AG04450 (cell line): ENCODE measurements around the gene RADIL. TPM values are rescaled to one million over a fixed set of nuclear protein-coding genes. Genes with fewer than 3 reads are reported as not detected.

Experiments used
- CTCF ChIA-PET: fragments of 300-600, 350-600 bp; formaldehyde crosslinking; extraction: SDS; loops from one replicate; lab custom pipeline; 2022; ENCODE audit warnings: antibody characterized with exemption, inconsistent platforms; lab: Charles Lee
- POLR2A ChIA-PET: fragments of 350-600 bp; formaldehyde crosslinking; extraction: SDS; loops from one replicate; lab custom pipeline; 2021; ENCODE audit warnings: antibody characterized with exemption, inconsistent platforms; lab: Yijun Ruan, JAX
- DNase-seq: peaks from one replicate; pipeline ENCODE4 v3.0.0-alpha.2; 2011; ENCODE audit warnings: low read depth, low spot score
- H3K27ac ChIP-seq: one replicate; pipeline ENCODE4 v1.5.1; 2012; ENCODE audit warnings: low read depth, low read length, control low read depth
- H3K27me3 ChIP-seq: one replicate; pipeline ENCODE4 v1.6.0; 2012; ENCODE audit warnings: low read length; ENCODE audit not compliant: control insufficient read depth, insufficient read depth
- H3K4me3 ChIP-seq: 2 replicates; pipeline ENCODE4 v1.5.1; 2011; ENCODE audit warnings: mild to moderate bottlenecking, low read depth, low read length, control low read depth
- H3K9me3 ChIP-seq: 2 replicates; pipeline ENCODE4 v1.5.1; 2012; ENCODE audit warnings: low read length; ENCODE audit not compliant: control insufficient read depth, insufficient read depth
- polyA minus RNA-seq: library from RNA; depleted of rRNA, polyadenylated mRNA; stranded (reverse); fragments of >200 nt; gene quantifications from 2 replicates; pipeline ENCODE4 v1.2.3, GENCODE V29; 2011; rRNA and poly(A)+ RNA removed
- polyA plus RNA-seq: library from polyadenylated mRNA; depleted of rRNA; stranded (reverse); fragments of >200 nt; gene quantifications from 2 replicates; pipeline ENCODE4 v1.2.3, GENCODE V29; 2011; rRNA removed
- TF ChIP-seq, protein P1 (sequence below): IDR thresholded peaks from 2 replicates; pipeline ENCODE4 v1.5.1; 2011; ENCODE audit warnings: low read depth, low read length, control low read depth, inconsistent platforms

RADIL gene, protein sequence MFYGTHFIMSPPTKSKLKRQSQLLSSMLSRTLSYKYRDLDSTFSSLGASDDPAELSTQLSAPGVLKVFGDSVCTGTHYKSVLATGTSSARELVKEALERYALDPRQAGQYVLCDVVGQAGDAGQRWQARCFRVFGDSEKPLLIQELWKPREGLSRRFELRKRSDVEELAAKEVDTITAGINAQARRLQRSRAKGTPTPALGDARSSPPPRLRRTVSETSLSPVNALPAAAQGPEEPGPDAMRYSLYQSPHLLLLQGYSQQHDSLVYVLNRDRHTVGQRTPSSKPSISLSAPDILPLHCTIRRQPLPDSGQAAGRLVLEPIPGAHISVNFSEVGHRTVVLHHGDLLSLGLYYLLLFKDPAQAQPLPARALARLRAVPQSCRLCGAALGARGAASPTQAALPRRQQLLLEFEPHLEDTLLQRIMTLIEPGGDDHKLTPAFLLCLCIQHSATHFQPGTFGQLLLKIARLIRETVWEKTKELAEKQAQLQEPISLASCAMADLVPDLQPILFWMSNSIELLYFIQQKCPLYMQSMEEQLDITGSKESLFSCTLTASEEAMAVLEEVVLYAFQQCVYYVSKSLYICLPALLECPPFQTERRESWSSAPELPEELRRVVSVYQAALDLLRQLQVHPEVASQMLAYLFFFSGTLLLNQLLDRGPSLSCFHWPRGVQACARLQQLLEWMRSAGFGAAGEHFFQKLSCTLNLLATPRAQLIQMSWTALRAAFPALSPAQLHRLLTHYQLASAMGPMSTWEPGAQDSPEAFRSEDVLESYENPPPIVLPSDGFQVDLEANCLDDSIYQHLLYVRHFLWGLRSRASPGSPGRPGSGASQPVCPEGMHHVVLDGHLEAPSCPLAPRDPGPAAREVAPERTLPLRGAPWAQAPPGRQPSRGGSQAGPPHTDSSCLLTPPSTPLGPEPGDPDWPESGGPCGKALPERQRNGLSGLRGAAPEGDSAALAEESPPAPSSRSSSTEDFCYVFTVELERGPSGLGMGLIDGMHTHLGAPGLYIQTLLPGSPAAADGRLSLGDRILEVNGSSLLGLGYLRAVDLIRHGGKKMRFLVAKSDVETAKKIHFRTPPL
- polyA plus RNA-seq (0.07 and 0.31 TPM in 2 replicates), polyA minus RNA-seq (0.32 TPM in 1 of 2 replicates, not detected in the other)

DNA sequence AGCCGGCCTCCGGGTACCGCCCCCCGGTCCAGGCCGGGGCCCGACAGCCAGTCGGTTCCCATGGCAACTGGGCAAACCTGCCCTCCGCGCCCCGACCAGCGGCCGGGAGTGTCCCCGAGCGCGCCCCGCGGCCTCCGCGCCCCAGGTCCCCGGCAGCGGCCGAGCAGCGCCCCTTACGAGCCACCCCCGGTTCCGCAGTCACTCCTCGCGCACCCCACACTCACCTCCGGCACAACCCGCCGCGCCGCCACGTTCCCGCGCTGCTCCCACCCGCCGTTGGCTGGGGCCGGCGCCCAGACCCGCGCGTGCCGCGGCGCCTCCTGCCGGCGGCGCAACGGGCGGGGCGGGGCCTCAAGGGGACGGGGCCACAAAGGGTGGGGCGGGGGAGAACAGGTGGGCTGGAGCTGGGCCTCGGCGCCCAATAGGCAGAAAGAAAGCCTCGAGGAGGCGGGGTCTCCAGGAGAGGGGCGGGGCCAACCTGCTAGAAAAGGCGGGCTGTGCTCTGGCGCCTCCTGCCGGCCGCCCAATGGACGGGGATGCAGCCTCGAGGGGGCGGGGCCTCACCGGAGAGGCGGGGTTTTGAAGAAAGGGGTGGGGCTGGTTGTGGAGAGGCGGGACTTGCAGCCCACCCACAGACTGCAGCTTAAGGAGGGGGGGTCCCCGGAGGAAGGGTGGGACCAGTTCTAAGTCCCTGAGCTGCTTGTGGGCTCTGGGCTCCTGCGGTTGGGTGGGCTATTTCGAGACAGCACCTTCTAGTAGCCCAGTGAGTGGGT lies at the start of gene RADIL:
Gene RADIL (minus strand): TSS at position 345 of the 773 bp plus-strand sequence. CDS start 5,577 bp downstream, outside the sequence.
- Histone ChIP-seq H3K4me3 (peak within 1 kb of the TSS; percentile 41), H3K27ac (peak within 1 kb of the TSS; percentile 2), H3K27me3 (peaks cover 14% of the 10 kb centered on the region), H3K9me3 (peaks cover 4% of the 10 kb centered on the region; the same call in 1 of the 2 replicates)
- no peak for DNase-seq
- CTCF ChIA-PET, result interaction anchor here (0.5 to 2.5 kb wide), 13 partner anchors 9 to 252 kb away, joined by 3 to 16 read pairs (median 4); no protein-coding TSS in a partner anchor
- POLR2A ChIA-PET, result no interaction called here
- TF ChIP-seq, protein P1, sequence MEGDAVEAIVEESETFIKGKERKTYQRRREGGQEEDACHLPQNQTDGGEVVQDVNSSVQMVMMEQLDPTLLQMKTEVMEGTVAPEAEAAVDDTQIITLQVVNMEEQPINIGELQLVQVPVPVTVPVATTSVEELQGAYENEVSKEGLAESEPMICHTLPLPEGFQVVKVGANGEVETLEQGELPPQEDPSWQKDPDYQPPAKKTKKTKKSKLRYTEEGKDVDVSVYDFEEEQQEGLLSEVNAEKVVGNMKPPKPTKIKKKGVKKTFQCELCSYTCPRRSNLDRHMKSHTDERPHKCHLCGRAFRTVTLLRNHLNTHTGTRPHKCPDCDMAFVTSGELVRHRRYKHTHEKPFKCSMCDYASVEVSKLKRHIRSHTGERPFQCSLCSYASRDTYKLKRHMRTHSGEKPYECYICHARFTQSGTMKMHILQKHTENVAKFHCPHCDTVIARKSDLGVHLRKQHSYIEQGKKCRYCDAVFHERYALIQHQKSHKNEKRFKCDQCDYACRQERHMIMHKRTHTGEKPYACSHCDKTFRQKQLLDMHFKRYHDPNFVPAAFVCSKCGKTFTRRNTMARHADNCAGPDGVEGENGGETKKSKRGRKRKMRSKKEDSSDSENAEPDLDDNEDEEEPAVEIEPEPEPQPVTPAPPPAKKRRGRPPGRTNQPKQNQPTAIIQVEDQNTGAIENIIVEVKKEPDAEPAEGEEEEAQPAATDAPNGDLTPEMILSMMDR, result peak; percentile 62

DNA sequence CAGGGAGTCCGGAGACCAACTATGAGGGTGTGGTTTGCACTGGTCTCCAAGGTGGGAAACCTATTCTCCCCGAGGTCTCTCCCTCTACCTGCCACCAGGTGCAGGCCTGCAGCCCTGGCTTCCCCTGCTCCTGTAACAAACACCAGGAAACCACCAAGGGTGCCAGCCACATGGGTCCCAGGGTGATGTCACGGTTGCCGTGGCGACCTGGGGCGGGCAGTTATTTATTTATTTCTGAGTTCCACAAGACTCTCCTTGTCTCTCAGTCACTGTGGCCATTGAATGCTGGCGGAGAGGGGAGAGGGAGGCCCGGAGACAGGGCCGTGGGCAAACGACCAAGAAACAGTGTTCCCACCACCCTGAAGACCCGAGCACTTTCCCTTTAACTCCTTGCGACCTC lies 48.4 kb upstream of the RADIL start:
- TF ChIP-seq, protein P1, result no peak
- CTCF ChIA-PET, result no interaction called here

DNA sequence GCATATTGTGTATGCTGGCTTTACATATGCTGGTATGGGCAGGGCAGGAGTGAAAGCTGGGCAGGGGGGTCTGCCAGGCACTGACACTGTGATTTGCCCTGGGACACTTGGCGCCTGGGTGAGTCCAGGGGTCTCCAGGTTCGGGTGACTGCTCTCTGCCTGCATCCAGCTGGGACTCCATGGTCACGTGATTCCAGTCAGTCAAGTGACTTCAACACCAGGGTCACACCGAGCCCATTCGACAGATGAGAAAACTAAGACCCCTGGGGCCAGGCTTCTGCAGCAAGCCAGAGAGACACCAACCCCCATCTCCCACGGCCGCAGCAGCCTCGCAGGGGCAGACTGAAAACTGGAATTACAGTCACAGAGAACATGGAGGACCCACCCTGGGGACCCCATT lies 45.5 kb upstream of the RADIL start:
- DNase-seq, result no peak
- CTCF ChIA-PET, result no interaction called here

More for the DNA sequence above, 48.4 kb upstream of the RADIL start:
- Histone ChIP-seq H3K27ac (no peak overlapping the region), H3K9me3 (no peaks in the 10 kb centered on the region), H3K4me3 (no peak overlapping the region), H3K27me3 (no peaks in the 10 kb centered on the region)
- POLR2A ChIA-PET, result no interaction called here
- DNase-seq, result no peak

DNA sequence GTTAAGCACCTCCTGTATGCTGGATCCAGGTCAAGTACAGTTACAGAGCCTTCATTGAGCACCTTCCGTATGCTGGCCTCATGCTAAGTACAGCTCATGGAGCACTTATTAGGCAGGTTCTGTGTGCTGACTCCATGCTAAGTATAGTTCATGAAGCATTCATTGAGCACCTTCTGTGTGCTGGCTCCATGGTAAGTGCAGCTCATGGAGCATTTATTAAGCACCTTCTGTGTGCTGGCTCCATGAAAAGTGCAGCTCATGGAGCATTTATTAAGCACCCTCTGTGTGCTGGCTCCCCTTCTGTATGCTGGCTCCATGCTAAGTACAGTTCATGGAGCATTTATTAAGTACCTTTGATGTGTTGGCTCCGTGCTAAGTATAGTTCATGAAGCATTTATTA lies 44.9 kb upstream of the RADIL start:
- no peak for DNase-seq
- H3K4me3 ChIP-seq, result no peak overlapping the region
- ChIA-PET CTCF (no interaction called here), POLR2A (no interaction called here)
- H3K27me3 ChIP-seq, result no peaks in the 10 kb centered on the region
- H3K9me3 ChIP-seq, result no peaks in the 10 kb centered on the region
- H3K27ac ChIP-seq, result no peak overlapping the region
- TF ChIP-seq, protein P1, result no peak

More for the DNA sequence above, 45.5 kb upstream of the RADIL start:
- TF ChIP-seq, protein P1, result no peak
- POLR2A ChIA-PET, result no interaction called here
- Histone ChIP-seq H3K4me3 (no peak overlapping the region), H3K27me3 (no peaks in the 10 kb centered on the region), H3K9me3 (no peaks in the 10 kb centered on the region), H3K27ac (no peak overlapping the region)
